Liver (tissue), 9 donors: ENCODE results near the gene ENTREP3. TPM values are rescaled to one million over a fixed set of nuclear protein-coding genes. Genes with fewer than 3 reads are reported as not detected.
A peak's percentile ranks its signal among the peaks of the same experiment; 100 is the strongest.
"Not testable (repeated sequence)": the region's sequence is repeated elsewhere in the genome, so short reads cannot be mapped to it uniquely, and the experiment has no call there.

Source experiments
- DNase-seq: peaks from one replicate; pipeline ENCODE4 v3.0.0-alpha.2; 2017; ENCODE audit warnings: low spot score
- H3K27ac ChIP-seq, 2 donors: one replicate each; pipeline ENCODE4 v1.7.0; 2013; ENCODE audit warnings: inconsistent platforms in 2 of 2, low read length in 2 of 2, control low read depth in 1 of 2, low read depth in 1 of 2, mild to moderate bottlenecking in 1 of 2
- H3K27me3 ChIP-seq, 4 donors: one replicate each; pipeline versions ENCODE4 v1.6.1 to v1.7.0; 2013; ENCODE audit warnings: low read length in 3 of 4, inconsistent platforms in 1 of 4, mild to moderate bottlenecking in 1 of 4, moderate library complexity in 1 of 4; ENCODE audit not compliant: control insufficient read depth in 4 of 4, insufficient read depth in 4 of 4
- H3K36me3 ChIP-seq, 4 donors: one replicate each; pipeline versions ENCODE4 v1.6.1 to v1.7.0; 2013; ENCODE audit warnings: low read length in 3 of 4, mild to moderate bottlenecking in 3 of 4, low read depth in 1 of 4, moderate library complexity in 1 of 4; ENCODE audit not compliant: control insufficient read depth in 4 of 4, insufficient read depth in 3 of 4
- H3K4me1 ChIP-seq, 4 donors: one replicate each; pipeline versions ENCODE4 v1.6.1 to v1.7.0; 2013; ENCODE audit warnings: low read length in 3 of 4, mild to moderate bottlenecking in 3 of 4, moderate library complexity in 1 of 4; ENCODE audit not compliant: control insufficient read depth in 4 of 4, insufficient read depth in 4 of 4
- H3K4me3 ChIP-seq, 3 donors: one replicate each; pipeline versions ENCODE4 v1.6.1 to v1.7.0; 2013; ENCODE audit warnings: low read length in 3 of 3, control low read depth in 1 of 3, low read depth in 1 of 3, mild to moderate bottlenecking in 1 of 3
- H3K9ac ChIP-seq, 2 donors: one replicate each; pipeline ENCODE4 v1.7.0; 2013; ENCODE audit warnings: low read length in 2 of 2, mild to moderate bottlenecking in 2 of 2, moderate library complexity in 2 of 2, control low read depth in 1 of 2, low read depth in 1 of 2
- H3K9me3 ChIP-seq, 4 donors: one replicate each; pipeline versions ENCODE4 v1.6.1 to v1.7.0; 2013; ENCODE audit warnings: low read length in 3 of 4; ENCODE audit not compliant: control insufficient read depth in 4 of 4
- CTCF ChIP-seq: fragments of 150-350 bp; IDR thresholded peaks from 2 replicates; pipeline ENCODE4 v1.5.1; 2017; ENCODE audit warnings: improper control_type of control experiment, low read depth, low read length; ENCODE audit not compliant: missing input control
- EGR1 ChIP-seq, 2 donors: IDR thresholded peaks; 2 replicates each; pipeline ENCODE4 v1.6.1; 2016 to 2018; ENCODE audit warnings: antibody characterized with exemption in 2 of 2, low read depth in 2 of 2
- FOXA2 ChIP-seq: IDR thresholded peaks from 2 replicates; pipeline ENCODE4 v1.6.1; 2016; ENCODE audit warnings: antibody characterized with exemption
- HNF4A ChIP-seq, 2 donors: conservative IDR thresholded peaks; 2 replicates each; pipeline ENCODE4 v1.6.1; 2016; ENCODE audit warnings: antibody characterized with exemption in 2 of 2, mild to moderate bottlenecking in 2 of 2
- JUND ChIP-seq, 2 donors: IDR thresholded peaks; 2 replicates each; pipeline ENCODE4 v1.6.1; 2016; ENCODE audit warnings: antibody characterized with exemption in 2 of 2
- MAX ChIP-seq: IDR thresholded peaks from 2 replicates; pipeline ENCODE4 v1.6.1; 2016; ENCODE audit warnings: antibody characterized with exemption
- NR2F2 ChIP-seq: IDR thresholded peaks from 2 replicates; pipeline ENCODE4 v1.6.1; 2016; ENCODE audit warnings: antibody characterized with exemption
- RAD21 ChIP-seq, 2 donors: IDR thresholded peaks; 2 replicates each; pipeline ENCODE4 v1.6.1; 2016; ENCODE audit warnings: antibody characterized with exemption in 2 of 2, mild to moderate bottlenecking in 2 of 2
- ZBTB33 ChIP-seq: IDR thresholded peaks from 2 replicates; pipeline ENCODE4 v1.6.1; 2016; ENCODE audit warnings: antibody characterized with exemption
- WGBS: extraction: QIAGEN DNeasy Blood & Tissue Kit; methylation state at CpG from one replicate; pipeline ENCODE4 v1.1.7; 2013; 5-methylcytosine and 5-hydroxymethylcytosine counted together
- polyA plus RNA-seq, 2 donors: library from polyadenylated mRNA; stranded (reverse) in 1 of 2; unstranded in 1 of 2; fragments of 200-250 nt in 1 of 2; fragments of >200 nt in 1 of 2; fragmentation: Nextera tagmentation in 1 of 2; extraction: Ambion mirVana in 1 of 2; gene quantifications; one replicate each; pipeline versions ENCODE4 v1.2.1 to v1.2.3, GENCODE V29; 2013 to 2015
- total RNA-seq, 2 donors: library from RNA; depleted of rRNA; stranded (reverse); fragments of >200 nt; gene quantifications; one replicate each; pipeline ENCODE4 v1.2.3, GENCODE V29; 2014
- donor health status: healthy.
- donor health status: healthy.
- donor health status: healthy.
- donor health status: healthy.
- donor health status: healthy.

ENTREP3 gene
- total and polyA plus RNA-seq, 4 donors, result 2.8 to 7.9 (median 3.5) TPM

DNA sequence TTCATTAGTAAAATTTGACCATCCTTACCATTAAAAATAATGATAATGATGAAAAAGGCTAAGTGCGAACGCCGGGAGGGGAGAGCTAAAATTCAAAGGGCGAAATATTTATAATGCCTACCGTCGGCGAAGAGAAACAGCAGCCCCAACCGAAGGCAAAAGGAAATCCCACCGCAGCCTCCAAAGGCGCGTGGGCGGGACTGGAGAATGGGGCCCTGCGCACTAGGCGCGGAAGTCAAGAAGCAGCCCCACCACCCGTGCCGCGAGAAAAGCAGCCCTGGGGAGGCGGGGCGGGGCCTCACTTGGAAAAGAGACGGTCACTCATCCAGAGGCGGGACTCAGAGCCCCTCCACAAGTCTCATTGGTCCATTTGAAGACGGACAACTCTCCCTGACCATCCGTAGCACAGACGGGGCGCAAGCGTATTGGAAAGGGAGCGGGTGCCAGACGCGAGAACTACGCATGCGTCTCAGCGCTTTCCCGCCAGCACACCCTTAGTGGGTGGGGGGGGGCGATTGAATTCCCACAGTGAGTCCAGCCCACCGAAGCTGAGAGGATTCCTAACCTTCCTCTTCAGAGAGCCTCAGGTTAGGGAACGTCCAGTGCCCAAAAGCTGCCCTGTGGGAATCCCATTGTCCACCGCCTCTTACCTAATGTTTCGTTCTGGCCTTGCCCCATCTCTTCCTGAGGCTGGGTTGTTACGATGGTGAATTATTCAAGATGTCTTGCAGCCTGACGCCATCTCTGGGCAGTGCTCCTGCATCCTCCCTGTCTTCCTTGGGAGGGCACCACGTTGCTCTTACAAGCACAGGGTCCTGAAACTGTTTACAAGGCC lies 27.8 kb downstream of the ENTREP3 start (continued):
- no peak for TF ChIP-seq NR2F2

DNA sequence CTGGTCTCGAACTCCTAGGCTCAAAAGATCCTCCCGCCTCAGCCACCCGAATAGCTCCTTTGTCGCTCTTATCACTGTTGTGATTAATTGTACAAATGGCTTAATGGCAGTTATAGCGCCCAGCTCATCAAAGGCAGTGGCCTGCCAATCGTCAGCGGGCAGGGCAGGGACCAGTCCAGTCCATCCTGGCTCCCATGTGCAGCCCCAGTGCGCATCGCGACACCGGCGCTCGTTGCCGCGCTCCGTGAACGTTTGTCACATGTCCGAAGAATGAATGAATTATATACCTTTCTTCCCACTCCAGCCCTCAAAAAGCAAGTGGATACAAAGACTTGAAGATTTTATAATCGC lies 28.4 kb downstream of the ENTREP3 start:
- under 1% methylated on average over 19 of the region's 19 CpGs for WGBS
- H3K9ac ChIP-seq, result peak overlapping the region; percentile 73 to 87
- TF ChIP-seq EGR1 (IDR thresholded peaks at IDR 0.05; ENCODE audit: low read depth in 2 of 2) (no peak), HNF4A (conservative IDR thresholded peaks at IDR 0.05) (peak in 1 of 2 donors; percentile 6)
- DNase-seq, result no peak
- peak overlapping the region; percentile 81 to 83 for H3K27ac ChIP-seq
- no peaks in the 10 kb centered on the region for H3K9me3 ChIP-seq
- H3K36me3 ChIP-seq, result no peaks in the 10 kb centered on the region
- H3K4me1 ChIP-seq, result peaks cover 3 to 14% (median 8%) of the 10 kb centered on the region in 4 donors
- H3K27me3 ChIP-seq, result no peaks in the 10 kb centered on the region
- peak overlapping the region; percentile 57 to 87 (median 79) for H3K4me3 ChIP-seq

GRCh38 chr1:155226188-155226909 lies 28.9 kb downstream of the ENTREP3 start:
- Histone ChIP-seq H3K4me3 (peak overlapping the region; percentile 57 to 87 (median 79)), H3K36me3 (no peaks in the 10 kb centered on the region), H3K27ac (peak overlapping the region; percentile 81 to 83), H3K9me3 (no peaks in the 10 kb centered on the region), H3K4me1 (peaks cover 3 to 14% (median 8%) of the 10 kb centered on the region in 4 donors), H3K9ac (peak overlapping the region in 1 of 2 donors; percentile 87), H3K27me3 (no peaks in the 10 kb centered on the region)
- WGBS, result 3% methylated on average over 7 of the region's 7 CpGs
- peak; percentile 67 to 71 for TF ChIP-seq RAD21 (IDR thresholded peaks at IDR 0.05)
- no peak for TF ChIP-seq JUND (IDR thresholded peaks at IDR 0.05)
- TF ChIP-seq NR2F2, result no peak
- no peak for TF ChIP-seq FOXA2
- no peak for TF ChIP-seq ZBTB33
- TF ChIP-seq CTCF, result peak; percentile 51
- TF ChIP-seq MAX, result no peak
- DNase-seq, result peak; percentile 80

DNA sequence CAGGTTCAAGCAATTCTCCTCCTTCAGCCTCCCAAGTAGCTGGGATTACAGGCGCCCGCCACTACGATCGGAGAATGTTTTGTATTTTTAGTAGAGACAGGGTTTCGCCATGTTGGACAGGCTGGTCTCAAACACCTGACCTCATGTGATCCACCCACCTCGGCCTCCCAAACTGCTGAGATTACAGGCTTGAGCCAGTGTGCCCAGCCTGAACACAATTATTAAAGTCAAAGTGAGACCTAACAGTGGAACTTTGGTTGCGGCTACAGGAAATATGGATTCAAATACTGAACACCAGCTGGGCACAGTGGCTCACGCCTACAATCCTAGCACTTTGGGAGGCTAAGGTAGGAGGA lies 29.9 kb downstream of the ENTREP3 start:
- H3K9ac ChIP-seq, H3K9me3 ChIP-seq: not testable (repeated sequence)
- WGBS, result 97% methylated on average over 8 of the region's 8 CpGs

More for the DNA sequence above, 29.9 kb downstream of the ENTREP3 start:
- H3K27ac ChIP-seq, H3K36me3 ChIP-seq, H3K4me3 ChIP-seq, H3K27me3 ChIP-seq, DNase-seq: not testable (repeated sequence)
- H3K4me1 ChIP-seq, result peaks cover 3 to 14% (median 8%) of the 10 kb centered on the region in 4 donors
